Immature natural killer cell (primary cell): ENCODE results near the gene TMEM98. TPM values are rescaled to one million over a fixed set of nuclear protein-coding genes. Genes with fewer than 3 reads are reported as not detected.
"Not testable (repeated sequence)": the region's sequence is repeated elsewhere in the genome, so short reads cannot be mapped to it uniquely, and the experiment has no call there.

Experiments
- DNase-seq, 3 donors: peaks; one replicate each; pipeline ENCODE4 v3.0.0; 2022; ENCODE audit warnings: mixed read lengths in 1 of 3
- H3K27ac Mint-ChIP-seq, 6 donors: one replicate each; pipeline ENCODE4 v1.8.0; 2020; ENCODE audit warnings: mixed read lengths in 6 of 6, mild to moderate bottlenecking in 5 of 6, inconsistent platforms in 4 of 6, moderate library complexity in 3 of 6
- H3K27me3 Mint-ChIP-seq, 3 donors: one replicate each; pipeline ENCODE4 v1.8.0; 2020 to 2021; ENCODE audit warnings: low read depth in 3 of 3, mild to moderate bottlenecking in 3 of 3, mixed read lengths in 3 of 3, moderate library complexity in 3 of 3, inconsistent platforms in 1 of 3
- H3K36me3 Mint-ChIP-seq, 3 donors: one replicate each; pipeline ENCODE4 v1.8.0; 2020; ENCODE audit warnings: mixed read lengths in 3 of 3, inconsistent platforms in 2 of 3, mild to moderate bottlenecking in 2 of 3
- H3K4me1 Mint-ChIP-seq, 2 donors: one replicate each; pipeline ENCODE4 v1.8.0; 2020; ENCODE audit warnings: inconsistent platforms in 2 of 2, mild to moderate bottlenecking in 2 of 2, mixed read lengths in 2 of 2, moderate library complexity in 1 of 2
- H3K4me3 Mint-ChIP-seq, 5 donors: one replicate each; pipeline ENCODE4 v1.8.0; 2020; ENCODE audit warnings: mild to moderate bottlenecking in 5 of 5, mixed read lengths in 5 of 5, inconsistent platforms in 3 of 5, moderate library complexity in 3 of 5
- H3K9me3 Mint-ChIP-seq, 6 donors: one replicate each; pipeline ENCODE4 v1.8.0; 2020; ENCODE audit warnings: mild to moderate bottlenecking in 6 of 6, mixed read lengths in 6 of 6, inconsistent platforms in 4 of 6, moderate library complexity in 3 of 6
- polyA plus RNA-seq, 3 donors: library from polyadenylated mRNA; unstranded; fragments of 300-500 nt; fragmentation: Illumina TruSeq; gene quantifications; one replicate each; pipeline ENCODE4 v1.2.3, GENCODE V29; 2021

TMEM98 gene, protein sequence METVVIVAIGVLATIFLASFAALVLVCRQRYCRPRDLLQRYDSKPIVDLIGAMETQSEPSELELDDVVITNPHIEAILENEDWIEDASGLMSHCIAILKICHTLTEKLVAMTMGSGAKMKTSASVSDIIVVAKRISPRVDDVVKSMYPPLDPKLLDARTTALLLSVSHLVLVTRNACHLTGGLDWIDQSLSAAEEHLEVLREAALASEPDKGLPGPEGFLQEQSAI
- polyA plus RNA-seq, result not detected

- no peaks in the 10 kb centered on the region for H3K9me3 Mint-ChIP-seq
- no peaks in the 10 kb centered on the region for H3K4me1 Mint-ChIP-seq
- H3K36me3 Mint-ChIP-seq, result no peaks in the 10 kb centered on the region
- no peak for DNase-seq
- H3K27ac Mint-ChIP-seq, result no peak within 1 kb of the TSS
- peaks cover 2 to 12% (median 10%) of the 10 kb centered on the region in 3 donors for H3K27me3 Mint-ChIP-seq
- H3K4me3 Mint-ChIP-seq, result peak within 1 kb of the TSS in 3 of 5 donors; percentile 18 to 42 (median 34)
These were observed at the start of gene TMEM98 for GRCh38 chr17:32927724-32928585. TSS of gene TMEM98 (plus strand) at chr17:32928153. CDS start at chr17:32931529, 3,376 bp downstream.

- H3K27ac Mint-ChIP-seq, result peak overlapping the region in 2 of 6 donors; percentile 29 to 59
These were observed 49.7 kb upstream of the TMEM98 start for GRCh38 chr17:32878211-32878610.

DNA sequence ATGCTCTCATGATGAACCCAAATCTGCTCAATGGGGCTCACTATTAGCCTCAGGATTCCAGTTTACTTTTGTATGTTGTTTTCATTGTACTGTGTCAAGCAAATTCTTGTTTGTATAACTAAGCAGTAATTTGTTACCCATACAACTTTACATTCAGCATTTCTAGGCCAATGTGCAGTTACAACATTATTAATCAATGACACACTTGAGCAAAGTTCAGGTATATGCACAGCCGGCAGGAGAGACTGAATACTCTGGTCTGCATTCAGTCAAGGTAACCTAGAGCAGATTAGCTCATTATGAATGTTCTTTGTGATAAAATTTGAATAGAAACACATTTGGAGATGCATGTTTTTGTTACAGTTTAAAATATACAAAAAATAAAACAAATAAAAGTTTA is 48.8 kb upstream of the TMEM98 start:
- DNase-seq, result no peak
- Mint-ChIP-seq H3K4me3 (no peak overlapping the region), H3K36me3 (peaks cover 0 to 5% (median 3%) of the 10 kb centered on the region in 3 donors), H3K27me3 (peaks cover 3 to 21% (median 16%) of the 10 kb centered on the region in 3 donors), H3K9me3 (no peaks in the 10 kb centered on the region), H3K27ac (no peak overlapping the region), H3K4me1 (peaks cover 21 to 30% of the 10 kb centered on the region in 2 donors)

More at GRCh38 chr17:32878211-32878610, 49.7 kb upstream of the TMEM98 start:
- Mint-ChIP-seq H3K9me3 (no peaks in the 10 kb centered on the region), H3K4me1 (peaks cover 21 to 30% of the 10 kb centered on the region in 2 donors), H3K36me3 (peaks cover 0 to 5% (median 0%) of the 10 kb centered on the region in 3 donors), H3K4me3 (peak overlapping the region in 4 of 5 donors; percentile 84 to 94 (median 90)), H3K27me3 (peaks cover 4 to 16% (median 16%) of the 10 kb centered on the region in 3 donors)
- no peak for DNase-seq

- H3K36me3 Mint-ChIP-seq, result peaks cover 0 to 5% (median 3%) of the 10 kb centered on the region in 3 donors
- H3K4me3 Mint-ChIP-seq, result no peak overlapping the region
- no peak for DNase-seq
- H3K9me3 Mint-ChIP-seq, result no peaks in the 10 kb centered on the region
- H3K27me3 Mint-ChIP-seq, result peaks cover 2 to 24% (median 12%) of the 10 kb centered on the region in 3 donors
- no peak overlapping the region for H3K27ac Mint-ChIP-seq
- peaks cover 17 to 19% of the 10 kb centered on the region in 2 donors for H3K4me1 Mint-ChIP-seq
These were observed 47.1 kb upstream of the TMEM98 start for GRCh38 chr17:32880671-32881453.

DNA sequence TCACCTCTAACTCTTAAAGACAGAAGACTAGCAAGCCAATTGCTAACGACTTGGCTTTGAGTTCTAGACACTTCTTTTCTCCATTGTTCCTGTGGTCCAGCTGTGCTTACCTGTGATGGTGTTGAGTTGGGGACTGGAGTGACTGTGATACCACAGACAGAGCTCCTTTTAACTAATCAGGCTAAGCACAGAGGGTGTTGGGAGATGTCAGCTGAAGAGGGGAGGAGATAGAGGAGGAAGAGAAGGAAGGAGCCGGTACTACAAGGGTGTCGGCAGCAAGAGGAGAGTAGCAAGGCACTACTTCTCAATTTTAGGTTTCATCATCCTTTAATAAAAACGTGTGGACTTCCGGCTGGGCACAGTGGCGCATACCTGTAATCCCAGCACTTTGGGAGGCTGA is 45.9 kb upstream of the TMEM98 start:
- Mint-ChIP-seq H3K36me3 (peaks cover 0 to 5% (median 3%) of the 10 kb centered on the region in 3 donors), H3K27me3 (peaks cover 2 to 19% (median 9%) of the 10 kb centered on the region in 3 donors), H3K4me1 (peaks cover 13 to 14% of the 10 kb centered on the region in 2 donors), H3K4me3 (no peak overlapping the region), H3K27ac (no peak overlapping the region), H3K9me3 (no peaks in the 10 kb centered on the region)
- no peak for DNase-seq

DNA sequence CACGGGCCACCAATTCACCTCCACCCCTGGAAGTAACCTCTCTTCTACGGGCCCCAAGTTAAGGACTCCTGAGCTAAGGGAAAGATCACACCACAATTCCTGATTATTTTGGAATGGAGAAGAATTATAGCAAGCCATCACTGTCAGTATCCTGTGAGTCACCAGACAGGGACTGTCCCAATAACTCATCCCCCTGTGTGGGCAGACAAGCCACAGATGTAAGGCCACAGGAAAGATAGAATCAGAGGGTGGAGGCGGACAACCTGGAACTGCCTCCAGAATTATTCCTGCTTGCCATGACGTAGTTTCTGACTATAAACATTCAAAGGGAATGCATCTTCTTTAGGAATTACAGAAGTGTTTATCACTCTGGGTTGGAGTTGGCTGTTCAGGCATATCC is 45.2 kb upstream of the TMEM98 start:
- peaks cover 2 to 14% (median 5%) of the 10 kb centered on the region in 3 donors for H3K27me3 Mint-ChIP-seq
- H3K27ac Mint-ChIP-seq, result no peak overlapping the region
- no peaks in the 10 kb centered on the region for H3K9me3 Mint-ChIP-seq
- peaks cover 0 to 5% (median 3%) of the 10 kb centered on the region in 3 donors for H3K36me3 Mint-ChIP-seq
- peaks cover 8 to 9% of the 10 kb centered on the region in 2 donors for H3K4me1 Mint-ChIP-seq
- no peak overlapping the region for H3K4me3 Mint-ChIP-seq
- DNase-seq, result no peak

- H3K4me3 Mint-ChIP-seq, H3K4me1 Mint-ChIP-seq, H3K36me3 Mint-ChIP-seq, H3K9me3 Mint-ChIP-seq, H3K27ac Mint-ChIP-seq, DNase-seq: not testable (repeated sequence)
- peaks cover 0 to 11% (median 0%) of the 10 kb centered on the region in 3 donors for H3K27me3 Mint-ChIP-seq
These were observed 41.0 kb upstream of the TMEM98 start for GRCh38 chr17:32886951-32887350.

- peaks cover 0 to 11% (median 0%) of the 10 kb centered on the region in 3 donors for H3K27me3 Mint-ChIP-seq
- not testable (repeated sequence) for DNase-seq, H3K4me3 Mint-ChIP-seq, H3K27ac Mint-ChIP-seq, H3K36me3 Mint-ChIP-seq, H3K4me1 Mint-ChIP-seq, H3K9me3 Mint-ChIP-seq
These were observed 40.5 kb upstream of the TMEM98 start for GRCh38 chr17:32887410-32887809.

DNA sequence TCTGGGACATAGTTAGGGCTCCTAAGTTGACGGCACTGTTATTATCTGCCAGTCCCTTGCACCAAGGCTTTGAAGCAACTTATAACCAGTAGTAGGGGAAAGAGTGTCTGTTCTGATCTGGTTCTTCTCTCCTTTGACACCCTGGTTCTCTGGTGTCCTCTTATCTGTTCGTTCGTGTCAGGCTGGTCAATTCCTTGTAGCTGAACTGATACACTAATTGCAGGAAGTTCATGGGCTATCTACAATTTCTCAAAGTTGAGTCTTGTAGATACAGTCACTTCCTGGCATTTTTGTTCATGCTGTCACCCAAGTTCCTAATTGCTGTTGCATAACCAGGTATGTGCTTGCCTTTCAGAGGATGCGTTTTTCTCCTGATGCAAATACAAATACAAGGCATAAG is 33.7 kb upstream of the TMEM98 start:
- Mint-ChIP-seq H3K4me1 (no peaks in the 10 kb centered on the region), H3K27me3 (peaks cover 3 to 7% (median 5%) of the 10 kb centered on the region in 3 donors), H3K27ac (no peak overlapping the region), H3K4me3 (no peak overlapping the region), H3K36me3 (no peaks in the 10 kb centered on the region), H3K9me3 (no peaks in the 10 kb centered on the region)
- DNase-seq, result no peak

DNA sequence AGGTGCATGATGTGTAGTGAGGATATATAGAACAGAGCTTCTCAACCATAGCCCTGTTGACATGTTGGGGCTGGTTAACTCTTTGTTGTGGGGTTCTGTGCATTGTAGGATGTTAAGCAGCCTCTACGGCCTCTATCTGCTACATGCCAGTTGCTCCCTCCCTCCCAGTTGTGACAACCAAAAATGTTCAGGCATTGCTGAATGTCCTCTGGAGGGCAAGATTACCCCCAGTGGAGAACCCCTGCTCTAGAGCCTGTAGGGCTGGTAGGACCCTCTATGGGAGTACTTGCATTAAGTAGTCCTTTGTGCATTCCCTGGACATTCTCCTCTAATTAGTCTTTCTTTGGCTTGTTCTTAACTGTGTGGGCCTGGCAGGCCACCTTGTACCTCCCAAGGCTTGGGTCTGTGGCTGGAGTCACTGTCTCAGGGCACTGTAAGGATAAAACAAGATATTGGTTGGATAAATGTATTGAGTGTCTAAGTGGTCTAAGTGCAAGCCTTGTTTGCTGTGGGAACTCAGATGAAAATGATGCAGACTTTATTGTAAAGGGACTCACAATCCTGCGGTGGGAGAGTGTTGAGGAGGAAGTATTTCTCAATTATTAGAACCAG is 31.2 kb upstream of the TMEM98 start:
- Mint-ChIP-seq H3K36me3 (no peaks in the 10 kb centered on the region), H3K27ac (peak overlapping the region in 1 of 6 donors; percentile 16), H3K27me3 (peaks cover 3 to 7% (median 5%) of the 10 kb centered on the region in 3 donors), H3K4me3 (no peak overlapping the region), H3K9me3 (no peaks in the 10 kb centered on the region), H3K4me1 (no peaks in the 10 kb centered on the region)
- no peak for DNase-seq

GRCh38 chr17:32899236-32900013 is 28.5 kb upstream of the TMEM98 start:
- H3K4me3 Mint-ChIP-seq, result no peak overlapping the region
- no peaks in the 10 kb centered on the region for H3K36me3 Mint-ChIP-seq
- no peak overlapping the region for H3K27ac Mint-ChIP-seq
- peaks cover 4 to 7% (median 7%) of the 10 kb centered on the region in 3 donors for H3K27me3 Mint-ChIP-seq
- DNase-seq, result no peak
- H3K4me1 Mint-ChIP-seq, result peaks cover 0 to 10% of the 10 kb centered on the region in 2 donors
- H3K9me3 Mint-ChIP-seq, result no peaks in the 10 kb centered on the region

- no peak for DNase-seq
- Mint-ChIP-seq H3K4me1 (peaks cover 0 to 13% of the 10 kb centered on the region in 2 donors), H3K4me3 (no peak overlapping the region), H3K27ac (no peak overlapping the region), H3K9me3 (no peaks in the 10 kb centered on the region), H3K27me3 (peaks cover 4 to 10% (median 7%) of the 10 kb centered on the region in 3 donors), H3K36me3 (no peaks in the 10 kb centered on the region)
These were observed 26.2 kb upstream of the TMEM98 start for GRCh38 chr17:32901743-32902142.
